HEK293 (cell line): Measurements from ENCODE around the gene CDH11.

Source experiments
- CTCF ChIA-PET: fragments of 350-600 bp; formaldehyde crosslinking; extraction: SDS; loops from one replicate; lab custom pipeline; 2021; ENCODE audit warnings: antibody characterized with exemption; lab: Yijun Ruan, JAX
- POLR2A ChIA-PET: fragments of 300-600 bp; formaldehyde crosslinking; extraction: SDS; loops from one replicate; lab custom pipeline; 2020; ENCODE audit warnings: antibody characterized with exemption, inconsistent platforms; lab: Yijun Ruan, JAX
- H3K27ac ChIP-seq: fragments of 200-500 bp; sonication (Bioruptor generic); 2 replicates; pipeline ENCODE4 v1.5.1; 2014; ENCODE audit warnings: low read depth, low read length, control low read depth, inconsistent platforms; ENCODE audit errors: extremely low read depth
- H3K36me3 ChIP-seq, 2 experiments: fragments of 200-500 bp in 1 of 2; sonication (Bioruptor generic) in 1 of 2; 1 replicate in 1 of 2; 2 replicates in 1 of 2; pipeline ENCODE4 v1.5.1; 2014 to 2017; ENCODE audit warnings: inconsistent platforms in 2 of 2, low read length in 2 of 2; ENCODE audit not compliant: control insufficient read depth in 2 of 2, insufficient read depth in 1 of 2
- H3K4me1 ChIP-seq: fragments of 200-500 bp; sonication (Bioruptor generic); 2 replicates; pipeline ENCODE4 v1.5.1; 2014; ENCODE audit warnings: mild to moderate bottlenecking, low read length, inconsistent platforms; ENCODE audit not compliant: control insufficient read depth, insufficient read depth
- H3K4me3 ChIP-seq: 2 replicates; pipeline ENCODE4 v1.5.1; 2011; ENCODE audit warnings: low read depth, mild to moderate bottlenecking, control low read depth, low read length, moderate library complexity
- H3K9me3 ChIP-seq: fragments of 200-500 bp; sonication (Bioruptor generic); 2 replicates; pipeline ENCODE4 v1.5.1; 2014; ENCODE audit warnings: low read depth, low read length, inconsistent platforms; ENCODE audit not compliant: control insufficient read depth, insufficient read depth
- KLF8 ChIP-seq: fragments of 450-650 bp; formaldehyde crosslinking; IDR thresholded peaks from 2 replicates; pipeline ENCODE4 v1.5.1; 2016; ENCODE audit warnings: missing biosample characterization, missing genetic modification characterization
- MZF1 ChIP-seq: fragments of 450-650 bp; formaldehyde crosslinking; IDR thresholded peaks from 2 replicates; pipeline ENCODE4 v1.5.1; 2017; ENCODE audit warnings: missing biosample characterization, missing genetic modification characterization, borderline replicate concordance
- TSHZ1 ChIP-seq: fragments of 450-650 bp; formaldehyde crosslinking; IDR thresholded peaks from 2 replicates; pipeline ENCODE4 v1.5.1; 2016; ENCODE audit warnings: missing biosample characterization, missing genetic modification characterization, borderline replicate concordance
- YY1 ChIP-seq: fragments of 450-650 bp; formaldehyde crosslinking; IDR thresholded peaks from 2 replicates; pipeline ENCODE4 v1.5.1; 2018; ENCODE audit warnings: missing biosample characterization, missing genetic modification characterization
- ZBTB48 ChIP-seq: fragments of 450-650 bp; formaldehyde crosslinking; IDR thresholded peaks from 2 replicates; pipeline ENCODE4 v1.5.1; 2016; ENCODE audit warnings: missing biosample characterization, missing genetic modification characterization
- ZBTB7A ChIP-seq: fragments of 450-650 bp; formaldehyde crosslinking; IDR thresholded peaks from 2 replicates; pipeline ENCODE4 v1.5.1; 2016; ENCODE audit warnings: low read depth, missing biosample characterization, missing genetic modification characterization
- ZFP3 ChIP-seq: fragments of 450-650 bp; formaldehyde crosslinking; IDR thresholded peaks from 2 replicates; pipeline ENCODE4 v1.5.1; 2016; ENCODE audit warnings: low read depth, missing biosample characterization, missing genetic modification characterization
- ZNF175 ChIP-seq: fragments of 450-650 bp; formaldehyde crosslinking; IDR thresholded peaks from 2 replicates; pipeline ENCODE4 v1.5.1; 2016; ENCODE audit warnings: missing biosample characterization, missing genetic modification characterization
- ZNF211 ChIP-seq: fragments of 450-650 bp; formaldehyde crosslinking; IDR thresholded peaks from 2 replicates; pipeline ENCODE4 v1.5.1; 2016; ENCODE audit warnings: low read depth, missing biosample characterization, missing genetic modification characterization
- ZNF302 ChIP-seq: fragments of 450-650 bp; formaldehyde crosslinking; IDR thresholded peaks from 2 replicates; pipeline ENCODE4 v1.5.1; 2016; ENCODE audit warnings: missing biosample characterization, missing genetic modification characterization, low read depth
- ZNF394 ChIP-seq: fragments of 450-650 bp; formaldehyde crosslinking; IDR thresholded peaks from 2 replicates; pipeline ENCODE4 v1.5.1; 2016; ENCODE audit warnings: missing biosample characterization, missing genetic modification characterization, mild to moderate bottlenecking, moderate library complexity, borderline replicate concordance
- ZNF426 ChIP-seq: fragments of 450-650 bp; formaldehyde crosslinking; IDR thresholded peaks from 2 replicates; pipeline ENCODE4 v1.5.1; 2017; ENCODE audit warnings: missing biosample characterization, missing genetic modification characterization, mild to moderate bottlenecking, inconsistent platforms, moderate library complexity
- ZNF48 ChIP-seq: fragments of 450-650 bp; formaldehyde crosslinking; IDR thresholded peaks from 2 replicates; pipeline ENCODE4 v1.5.1; 2016; ENCODE audit warnings: missing biosample characterization, missing genetic modification characterization
- ZNF488 ChIP-seq: fragments of 450-650 bp; formaldehyde crosslinking; IDR thresholded peaks from 2 replicates; pipeline ENCODE4 v1.5.1; 2016; ENCODE audit warnings: missing biosample characterization, missing genetic modification characterization
- ZNF621 ChIP-seq: fragments of 450-650 bp; formaldehyde crosslinking; IDR thresholded peaks from 2 replicates; pipeline ENCODE4 v1.5.1; 2017; ENCODE audit warnings: missing biosample characterization, missing genetic modification characterization
- ZNF707 ChIP-seq: fragments of 450-650 bp; formaldehyde crosslinking; IDR thresholded peaks from 2 replicates; pipeline ENCODE4 v1.5.1; 2016; ENCODE audit warnings: missing biosample characterization, missing genetic modification characterization
- ZNF777 ChIP-seq: fragments of 450-650 bp; formaldehyde crosslinking; IDR thresholded peaks from 2 replicates; pipeline ENCODE4 v1.5.1; 2017; ENCODE audit warnings: missing biosample characterization, missing genetic modification characterization, borderline replicate concordance
- TF ChIP-seq, protein P1 (sequence below): fragments of 450-650 bp; formaldehyde crosslinking; IDR thresholded peaks from 2 replicates; pipeline ENCODE4 v1.5.1; 2016; ENCODE audit warnings: missing biosample characterization, missing genetic modification characterization
- TF ChIP-seq, protein P2 (sequence below): fragments of 450-650 bp; formaldehyde crosslinking; IDR thresholded peaks from 2 replicates; pipeline ENCODE4 v1.5.1; 2016; ENCODE audit warnings: missing biosample characterization, missing genetic modification characterization

CDH11 gene

DNA sequence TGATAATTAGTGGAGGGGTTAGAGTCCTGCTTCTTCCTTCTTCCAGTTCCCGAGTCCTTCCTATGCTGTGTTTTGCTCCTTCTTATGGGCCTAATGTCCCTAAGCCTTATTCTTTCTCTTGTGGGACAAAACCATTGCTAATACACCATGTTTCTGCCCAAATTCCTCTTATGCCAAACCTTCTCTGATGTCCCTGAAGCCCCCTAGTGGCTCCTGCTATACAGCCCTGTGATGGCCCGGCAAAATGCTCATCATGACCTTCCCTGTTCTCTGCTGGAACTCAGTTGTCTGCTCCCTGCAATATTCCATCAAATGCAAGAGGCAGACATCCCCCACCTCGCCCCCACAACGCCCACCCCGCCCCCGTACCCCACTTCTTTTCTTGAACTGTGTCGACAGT lies 171.6 kb downstream of the CDH11 start (continued):
- TF ChIP-seq TSHZ1, result no peak

- Histone ChIP-seq H3K27ac (no peak overlapping the region), H3K36me3 (no peaks in the 10 kb centered on the region), H3K4me1 (no peaks in the 10 kb centered on the region), H3K4me3 (no peak overlapping the region), H3K9me3 (no peaks in the 10 kb centered on the region)
- TF ChIP-seq ZNF777 (tag by site-specific recombination), result no peak
- no peak for TF ChIP-seq ZNF48 (tag by site-specific recombination)
- no peak for TF ChIP-seq ZNF488 (tag by site-specific recombination)
- no peak for TF ChIP-seq MZF1
- TF ChIP-seq ZFP3 (tag by site-specific recombination), result no peak
- TF ChIP-seq, protein P1, sequence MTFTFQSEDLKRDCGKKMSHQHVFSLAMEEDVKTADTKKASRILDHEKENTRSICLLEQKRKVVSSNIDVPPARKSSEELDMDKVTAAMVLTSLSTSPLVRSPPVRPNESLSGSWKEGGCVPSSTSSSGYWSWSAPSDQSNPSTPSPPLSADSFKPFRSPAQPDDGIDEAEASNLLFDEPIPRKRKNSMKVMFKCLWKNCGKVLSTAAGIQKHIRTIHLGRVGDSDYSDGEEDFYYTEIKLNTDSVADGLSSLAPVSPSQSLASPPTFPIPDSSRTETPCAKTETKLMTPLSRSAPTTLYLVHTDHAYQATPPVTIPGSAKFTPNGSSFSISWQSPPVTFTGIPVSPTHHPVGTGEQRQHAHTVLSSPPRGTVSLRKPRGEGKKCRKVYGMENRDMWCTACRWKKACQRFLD (tag by site-specific recombination), result no peak
- no peak for TF ChIP-seq ZNF394 (tag by site-specific recombination)
- no peak for TF ChIP-seq ZBTB48 (tag by site-specific recombination)
- TF ChIP-seq, protein P2, sequence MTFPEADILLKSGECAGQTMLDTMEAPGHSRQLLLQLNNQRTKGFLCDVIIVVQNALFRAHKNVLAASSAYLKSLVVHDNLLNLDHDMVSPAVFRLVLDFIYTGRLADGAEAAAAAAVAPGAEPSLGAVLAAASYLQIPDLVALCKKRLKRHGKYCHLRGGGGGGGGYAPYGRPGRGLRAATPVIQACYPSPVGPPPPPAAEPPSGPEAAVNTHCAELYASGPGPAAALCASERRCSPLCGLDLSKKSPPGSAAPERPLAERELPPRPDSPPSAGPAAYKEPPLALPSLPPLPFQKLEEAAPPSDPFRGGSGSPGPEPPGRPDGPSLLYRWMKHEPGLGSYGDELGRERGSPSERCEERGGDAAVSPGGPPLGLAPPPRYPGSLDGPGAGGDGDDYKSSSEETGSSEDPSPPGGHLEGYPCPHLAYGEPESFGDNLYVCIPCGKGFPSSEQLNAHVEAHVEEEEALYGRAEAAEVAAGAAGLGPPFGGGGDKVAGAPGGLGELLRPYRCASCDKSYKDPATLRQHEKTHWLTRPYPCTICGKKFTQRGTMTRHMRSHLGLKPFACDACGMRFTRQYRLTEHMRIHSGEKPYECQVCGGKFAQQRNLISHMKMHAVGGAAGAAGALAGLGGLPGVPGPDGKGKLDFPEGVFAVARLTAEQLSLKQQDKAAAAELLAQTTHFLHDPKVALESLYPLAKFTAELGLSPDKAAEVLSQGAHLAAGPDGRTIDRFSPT (tag by site-specific recombination), result no peak
- no peak for TF ChIP-seq ZNF426
- no peak for TF ChIP-seq ZNF211 (tag by site-specific recombination)
- no peak for TF ChIP-seq ZBTB7A
- TF ChIP-seq KLF8 (tag by site-specific recombination), result no peak
- no peak for TF ChIP-seq ZNF621 (tag by site-specific recombination)
- no peak for TF ChIP-seq ZNF302 (tag by site-specific recombination)
- no peak for TF ChIP-seq YY1 (tag by site-specific recombination)
- TF ChIP-seq ZNF175 (tag by site-specific recombination), result no peak
- TF ChIP-seq ZNF707 (tag by site-specific recombination), result no peak
- ChIA-PET POLR2A (no interaction called here), CTCF (no interaction called here)
Measured at GRCh38 chr16:64948056-64948455, 173.8 kb downstream of the CDH11 start.
